ENCODE data around the gene SUFU.

DNA sequence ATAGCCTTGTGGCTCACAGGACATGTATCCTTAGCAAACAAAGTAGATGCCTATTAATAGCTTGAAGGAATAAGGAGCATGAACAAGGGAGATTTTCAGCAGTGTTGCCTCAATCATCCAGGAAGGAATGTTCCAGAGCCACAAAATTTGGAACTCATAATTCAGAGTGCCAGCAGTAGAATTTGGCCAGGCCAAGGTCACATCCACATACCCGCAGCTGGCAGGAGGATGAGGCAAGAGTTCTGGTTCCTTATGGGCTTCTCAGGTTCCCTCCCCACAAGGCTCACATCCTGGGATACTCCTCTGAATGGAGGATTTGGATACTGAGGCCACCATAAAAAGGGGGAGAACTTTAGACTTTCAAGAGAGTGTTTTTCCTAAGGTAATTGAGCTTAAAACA lies 45.8 kb downstream of the SUFU start:
- no peak for TF ChIP-seq CTCF (IDR thresholded peaks at IDR 0.05)
- no peak for TF ChIP-seq POLR2AphosphoS5 (IDR thresholded peaks at IDR 0.05)
- no peak for TF ChIP-seq POLR2A (IDR thresholded peaks at IDR 0.05)
- TF ChIP-seq EP300 (IDR thresholded peaks at IDR 0.05) = no peak

Data from sigmoid colon (tissue), 4 donors.